ENCODE results near the gene ZFR.

GRCh38 chr5:32458880-32459495 is 14.4 kb upstream of the ZFR start:
- TF ChIP-seq CTCF (IDR thresholded peaks at IDR 0.05 in 8 of 11, conservative IDR thresholded peaks at IDR 0.05 in 3 of 11) (no peak), POLR2A (IDR thresholded peaks at IDR 0.05) (no peak), POLR2AphosphoS5 (IDR thresholded peaks at IDR 0.05) (no peak)

Measured in spleen (tissue), 7 donors.